Calu3 (cell line): Measurements from ENCODE around the gene EVL. TPM values are rescaled to one million over a fixed set of nuclear protein-coding genes. Genes with fewer than 3 reads are reported as not detected.
"Not testable (repeated sequence)": the region's sequence is repeated elsewhere in the genome, so short reads cannot be mapped to it uniquely, and the experiment has no call there.

Source experiments
- BruUV-seq: library from RNA; stranded (reverse); fragments of 400-500 nt; replicated peaks from 2 replicates; lab custom pipeline; 2021; lab: Mats Ljungman, UMichigan
- CTCF ChIA-PET: fragments of 300-600 bp; sonication (Branson Sonifier 250); formaldehyde crosslinking; loops from one replicate; lab custom pipeline; 2022; ENCODE audit warnings: antibody characterized with exemption; lab: Charles Lee
- DNase-seq: peaks from one replicate; pipeline ENCODE4 v3.0.0; 2022
- H3K27ac Mint-ChIP-seq: one replicate; pipeline ENCODE4 v1.8.0; 2022; ENCODE audit warnings: mixed read lengths; ENCODE audit not compliant: unreplicated experiment
- H3K27me3 Mint-ChIP-seq: one replicate; pipeline ENCODE4 v1.8.0; 2022; ENCODE audit warnings: mixed read lengths; ENCODE audit not compliant: unreplicated experiment
- H3K36me3 Mint-ChIP-seq: one replicate; pipeline ENCODE4 v1.8.0; 2022; ENCODE audit warnings: mild to moderate bottlenecking, moderate library complexity, mixed read lengths; ENCODE audit not compliant: insufficient read depth, unreplicated experiment
- H3K4me1 Mint-ChIP-seq: one replicate; pipeline ENCODE4 v1.8.0; 2022; ENCODE audit warnings: mild to moderate bottlenecking, low read depth, mixed read lengths; ENCODE audit not compliant: unreplicated experiment
- H3K4me3 Mint-ChIP-seq: one replicate; pipeline ENCODE4 v1.8.0; 2022; ENCODE audit warnings: mild to moderate bottlenecking, low read depth, moderate library complexity, mixed read lengths; ENCODE audit not compliant: unreplicated experiment
- H3K9me3 Mint-ChIP-seq: one replicate; pipeline ENCODE4 v1.8.0; 2022; ENCODE audit warnings: low read depth, mixed read lengths; ENCODE audit not compliant: unreplicated experiment
- CTCF ChIP-seq: fragments of 200-600 bp; IDR thresholded peaks from one replicate; pipeline ENCODE4 v1.8.0; 2022; ENCODE audit warnings: antibody characterized with exemption; ENCODE audit not compliant: unreplicated experiment
- intact Hi-C: fragments of 100-400 bp; cut with micrococcal nuclease; formaldehyde crosslinking; loops from one replicate; pipeline ENCODE4 v1.10.0; 2022; ENCODE audit not compliant: unreplicated experiment
- total RNA-seq: library from RNA; stranded (reverse); gene quantifications from 2 replicates; pipeline ENCODE4 v1.2.3, GENCODE V29; 2022

The EVL gene
- total RNA-seq, 1 experiment from 2014 or later: 33.5 TPM

- no peak overlapping the region for H3K4me3 Mint-ChIP-seq
- TF ChIP-seq CTCF: no peak
- H3K9me3 Mint-ChIP-seq: no peaks in the 10 kb centered on the region
- no peaks in the 10 kb centered on the region for H3K36me3 Mint-ChIP-seq
- peaks cover 47% of the 10 kb centered on the region for H3K4me1 Mint-ChIP-seq
- no peak overlapping the region for H3K27ac Mint-ChIP-seq
- intact Hi-C loops: no loop called here
- no peaks in the 10 kb centered on the region for H3K27me3 Mint-ChIP-seq
- CTCF ChIA-PET: no interaction called here
- DNase-seq: no peak
- BruUV-seq: no TSS peak
Measured at GRCh38 chr14:100027771-100028490, 37.3 kb upstream of the EVL start.

GRCh38 chr14:100028990-100029677 is 36.1 kb upstream of the EVL start:
- peak; percentile 20 for TF ChIP-seq CTCF
- H3K9me3 Mint-ChIP-seq: no peaks in the 10 kb centered on the region
- H3K4me3 Mint-ChIP-seq: peak overlapping the region; percentile 10
- CTCF ChIA-PET: interaction anchor here (0.7 kb wide), 1 partner anchor 21 kb away, joined by 3 read pairs; no protein-coding TSS in a partner anchor
- H3K27me3 Mint-ChIP-seq: no peaks in the 10 kb centered on the region
- no TSS peak for BruUV-seq
- intact Hi-C loops: no loop called here
- H3K4me1 Mint-ChIP-seq: peaks cover 51% of the 10 kb centered on the region
- no peak for DNase-seq
- no peaks in the 10 kb centered on the region for H3K36me3 Mint-ChIP-seq
- H3K27ac Mint-ChIP-seq: no peak overlapping the region

GRCh38 chr14:100030006-100030405 is 35.2 kb upstream of the EVL start:
- H3K27ac Mint-ChIP-seq, H3K9me3 Mint-ChIP-seq, H3K4me3 Mint-ChIP-seq, BruUV-seq, DNase-seq, H3K36me3 Mint-ChIP-seq, H3K27me3 Mint-ChIP-seq, CTCF ChIA-PET, intact Hi-C loops: not testable (repeated sequence)
- peaks cover 47% of the 10 kb centered on the region for H3K4me1 Mint-ChIP-seq

- no TSS peak for BruUV-seq
- Mint-ChIP-seq H3K4me1 (peaks cover 41% of the 10 kb centered on the region), H3K36me3 (no peaks in the 10 kb centered on the region), H3K9me3 (no peaks in the 10 kb centered on the region), H3K27ac (no peak overlapping the region), H3K4me3 (no peak overlapping the region), H3K27me3 (no peaks in the 10 kb centered on the region)
- no peak for TF ChIP-seq CTCF
- CTCF ChIA-PET: interaction anchor here (0.6 to 1.4 kb wide), 3 partner anchors 13 to 901 kb away, joined by 3 to 4 read pairs (median 4); no protein-coding TSS in a partner anchor
- intact Hi-C loops: no loop called here
- no peak for DNase-seq
Measured at GRCh38 chr14:100030452-100031153, 34.6 kb upstream of the EVL start.
